Esophagus squamous epithelium (tissue), 4 donors: ENCODE measurements around the gene ANKRD31.

Experiments
- POLR2A ChIP-seq, 4 donors: fragments of 450-650 bp; IDR thresholded peaks; one replicate each; pipeline ENCODE4 v1.6.1; 2017; ENCODE audit warnings: antibody characterized with exemption in 4 of 4, mild to moderate bottlenecking in 4 of 4, moderate library complexity in 3 of 4
- TF ChIP-seq, protein P1 (sequence below), 6 experiments: fragments of 450-650 bp in 4 of 6; fragments of 200-600 bp in 2 of 6; sonication (generic) in 2 of 6; IDR thresholded peaks; one replicate each; pipeline ENCODE4 v1.5.1; 2016 to 2019; ENCODE audit warnings: antibody characterized with exemption in 6 of 6, mild to moderate bottlenecking in 4 of 6, moderate library complexity in 4 of 6

DNA sequence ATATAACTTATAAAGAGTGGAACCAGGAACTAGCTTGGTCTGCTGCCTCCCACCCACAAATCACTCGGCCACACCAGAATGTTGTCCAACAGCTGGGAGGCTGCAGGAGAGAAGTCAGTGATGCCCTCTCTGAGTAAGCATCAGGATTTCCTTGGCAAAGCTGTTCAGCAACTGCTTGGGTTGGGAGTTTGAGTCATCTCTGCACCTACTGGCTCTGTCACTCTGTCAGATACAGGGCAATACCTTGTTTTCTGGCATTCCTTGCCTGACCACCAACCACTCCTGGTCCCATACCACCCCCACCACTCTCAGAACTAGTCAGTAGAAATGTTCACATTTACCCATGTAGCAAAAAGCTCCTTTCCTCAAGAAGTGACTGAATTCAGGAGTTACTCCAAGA is 147.5 kb downstream of the ANKRD31 start:
- TF ChIP-seq, protein P1, sequence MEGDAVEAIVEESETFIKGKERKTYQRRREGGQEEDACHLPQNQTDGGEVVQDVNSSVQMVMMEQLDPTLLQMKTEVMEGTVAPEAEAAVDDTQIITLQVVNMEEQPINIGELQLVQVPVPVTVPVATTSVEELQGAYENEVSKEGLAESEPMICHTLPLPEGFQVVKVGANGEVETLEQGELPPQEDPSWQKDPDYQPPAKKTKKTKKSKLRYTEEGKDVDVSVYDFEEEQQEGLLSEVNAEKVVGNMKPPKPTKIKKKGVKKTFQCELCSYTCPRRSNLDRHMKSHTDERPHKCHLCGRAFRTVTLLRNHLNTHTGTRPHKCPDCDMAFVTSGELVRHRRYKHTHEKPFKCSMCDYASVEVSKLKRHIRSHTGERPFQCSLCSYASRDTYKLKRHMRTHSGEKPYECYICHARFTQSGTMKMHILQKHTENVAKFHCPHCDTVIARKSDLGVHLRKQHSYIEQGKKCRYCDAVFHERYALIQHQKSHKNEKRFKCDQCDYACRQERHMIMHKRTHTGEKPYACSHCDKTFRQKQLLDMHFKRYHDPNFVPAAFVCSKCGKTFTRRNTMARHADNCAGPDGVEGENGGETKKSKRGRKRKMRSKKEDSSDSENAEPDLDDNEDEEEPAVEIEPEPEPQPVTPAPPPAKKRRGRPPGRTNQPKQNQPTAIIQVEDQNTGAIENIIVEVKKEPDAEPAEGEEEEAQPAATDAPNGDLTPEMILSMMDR (IDR thresholded peaks at IDR 0.05): no peak
- no peak for TF ChIP-seq POLR2A (IDR thresholded peaks at IDR 0.05)
